Natural killer cell (primary cell): ENCODE results near the gene SLC39A7. TPM values are rescaled to one million over a fixed set of nuclear protein-coding genes. Genes with fewer than 3 reads are reported as not detected.

Experiments used
- ATAC-seq, 3 donors: fragments of 150-1000 bp in 2 of 3; fragments of 200-7000 bp in 1 of 3; cut with Tn5 transposase; 1 replicate in 1 of 3; 2 replicates in 2 of 3; pipeline ENCODE4 v1.10.0; 2021; ENCODE audit warnings: mild to moderate bottlenecking in 2 of 3, moderate library complexity in 2 of 3
- DNase-seq, 2 donors: peaks; one replicate each; pipeline versions ENCODE4 v3.0.0 to v3.0.0-alpha.2; 2013 to 2021; ENCODE audit warnings: mixed read lengths in 1 of 2
- H3K27ac ChIP-seq: one replicate; pipeline ENCODE4 v1.5.1; 2013; ENCODE audit warnings: mild to moderate bottlenecking, low read length
- H3K27me3 ChIP-seq: one replicate; pipeline ENCODE4 v1.6.1; 2013; ENCODE audit warnings: low read length; ENCODE audit not compliant: control insufficient read depth, insufficient read depth
- H3K36me3 ChIP-seq: one replicate; pipeline ENCODE4 v1.6.1; 2013; ENCODE audit warnings: low read length; ENCODE audit not compliant: control insufficient read depth, insufficient read depth
- H3K4me1 ChIP-seq: one replicate; pipeline ENCODE4 v1.6.1; 2013; ENCODE audit warnings: low read length; ENCODE audit not compliant: control insufficient read depth, insufficient read depth
- H3K4me3 ChIP-seq: one replicate; pipeline ENCODE4 v1.5.1; 2013; ENCODE audit warnings: low read length
- H3K9me3 ChIP-seq: one replicate; pipeline ENCODE4 v1.6.1; 2013; ENCODE audit warnings: low read length; ENCODE audit not compliant: control insufficient read depth, insufficient read depth
- H3K27ac Mint-ChIP-seq, 2 donors: one replicate each; pipeline ENCODE4 v1.8.0; 2022; ENCODE audit warnings: mild to moderate bottlenecking in 2 of 2, mixed read lengths in 2 of 2, moderate library complexity in 1 of 2
- H3K27me3 Mint-ChIP-seq, 2 donors: one replicate each; pipeline ENCODE4 v1.8.0; 2022; ENCODE audit warnings: low read depth in 2 of 2, mixed read lengths in 2 of 2
- H3K36me3 Mint-ChIP-seq: one replicate; pipeline ENCODE4 v1.8.0; 2022; ENCODE audit warnings: mixed read lengths
- H3K4me1 Mint-ChIP-seq, 2 donors: one replicate each; pipeline ENCODE4 v1.8.0; 2022; ENCODE audit warnings: mixed read lengths in 2 of 2
- H3K4me3 Mint-ChIP-seq: one replicate; pipeline ENCODE4 v1.8.0; 2022; ENCODE audit warnings: mild to moderate bottlenecking, moderate library complexity, mixed read lengths
- H3K9me3 Mint-ChIP-seq, 2 donors: one replicate each; pipeline ENCODE4 v1.8.0; 2022; ENCODE audit warnings: mixed read lengths in 2 of 2
- WGBS: methylation state at CpG from one replicate; pipeline ENCODE4 v1.1.7; 2013; ENCODE audit warnings: missing lambda C conversion rate; ENCODE audit not compliant: insufficient coverage; 5-methylcytosine and 5-hydroxymethylcytosine counted together
- intact Hi-C: fragments of 100-400 bp; cut with micrococcal nuclease; formaldehyde crosslinking; loops from one replicate; pipeline ENCODE4 v1.14.2; 2022
- total RNA-seq, 4 donors: library from RNA; stranded (reverse); fragments of 120-200 nt in 1 of 4; gene quantifications; one replicate each; pipeline versions ENCODE4 v1.2.3 to v1.2.4, GENCODE V29; 2013 to 2022
- TF ChIP-seq, protein P1 (sequence below): fragments of 200-600 bp; IDR thresholded peaks from one replicate; pipeline ENCODE4 v1.8.0; 2022; ENCODE audit warnings: antibody characterized with exemption

Gene SLC39A7
- total RNA-seq, 3 donors from 2014 or later (not counting 1 experiment from before 2014, with no cell fraction given), result 38.9 to 45.7 (median 45.6) TPM

DNA sequence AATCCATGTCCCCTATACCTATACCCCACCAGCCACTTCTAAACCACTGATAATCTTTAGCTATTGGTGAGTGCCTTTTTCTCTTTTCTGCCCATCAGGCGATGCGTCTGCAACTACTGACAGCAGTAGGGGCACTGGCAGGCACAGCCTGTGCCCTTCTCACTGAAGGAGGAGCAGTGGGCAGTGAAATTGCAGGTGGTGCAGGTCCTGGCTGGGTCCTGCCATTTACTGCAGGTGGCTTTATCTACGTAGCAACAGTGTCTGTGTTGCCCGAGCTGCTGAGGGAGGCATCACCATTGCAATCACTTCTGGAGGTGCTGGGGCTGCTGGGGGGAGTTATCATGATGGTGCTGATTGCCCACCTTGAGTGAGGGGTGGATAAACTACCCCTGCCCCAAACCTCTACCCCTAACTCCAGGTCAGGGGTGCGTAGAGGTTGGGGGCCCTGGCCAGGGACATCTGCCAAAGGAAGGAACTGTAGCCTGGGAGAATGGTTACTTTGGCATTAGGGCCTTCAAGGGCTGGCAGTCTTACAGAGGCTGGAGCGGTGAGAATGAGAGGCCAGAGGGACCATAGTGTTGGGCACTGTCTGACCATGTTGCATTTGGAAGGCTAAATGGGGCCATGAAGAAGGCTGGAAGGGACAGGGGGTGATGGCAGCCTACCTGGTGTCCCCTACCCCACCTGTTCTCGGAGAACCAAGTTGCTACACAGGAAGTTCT lies 2.9 kb downstream of the SLC39A7 start:
- Mint-ChIP-seq H3K4me1 (peaks cover 58 to 76% of the 10 kb centered on the region in 2 donors), H3K27me3 (no peaks in the 10 kb centered on the region), H3K4me3 (peak overlapping the region; percentile 87), H3K9me3 (no peaks in the 10 kb centered on the region), H3K27ac (peak overlapping the region; percentile 68 to 79), H3K36me3 (peaks cover 13% of the 10 kb centered on the region)
- Histone ChIP-seq H3K27ac (no peak overlapping the region), H3K27me3 (no peaks in the 10 kb centered on the region), H3K4me3 (no peak overlapping the region), H3K36me3 (peaks cover 22% of the 10 kb centered on the region), H3K4me1 (peaks cover 55% of the 10 kb centered on the region), H3K9me3 (no peaks in the 10 kb centered on the region)
- DNase-seq (no peak), ATAC-seq (no peak)
- intact Hi-C loops, result loop anchor here (5.0 kb wide), 2 partner anchors 209 to 351 kb away; partner anchors contain the start of genes PHF1, PSMB9 and TAP1
- TF ChIP-seq, protein P1, sequence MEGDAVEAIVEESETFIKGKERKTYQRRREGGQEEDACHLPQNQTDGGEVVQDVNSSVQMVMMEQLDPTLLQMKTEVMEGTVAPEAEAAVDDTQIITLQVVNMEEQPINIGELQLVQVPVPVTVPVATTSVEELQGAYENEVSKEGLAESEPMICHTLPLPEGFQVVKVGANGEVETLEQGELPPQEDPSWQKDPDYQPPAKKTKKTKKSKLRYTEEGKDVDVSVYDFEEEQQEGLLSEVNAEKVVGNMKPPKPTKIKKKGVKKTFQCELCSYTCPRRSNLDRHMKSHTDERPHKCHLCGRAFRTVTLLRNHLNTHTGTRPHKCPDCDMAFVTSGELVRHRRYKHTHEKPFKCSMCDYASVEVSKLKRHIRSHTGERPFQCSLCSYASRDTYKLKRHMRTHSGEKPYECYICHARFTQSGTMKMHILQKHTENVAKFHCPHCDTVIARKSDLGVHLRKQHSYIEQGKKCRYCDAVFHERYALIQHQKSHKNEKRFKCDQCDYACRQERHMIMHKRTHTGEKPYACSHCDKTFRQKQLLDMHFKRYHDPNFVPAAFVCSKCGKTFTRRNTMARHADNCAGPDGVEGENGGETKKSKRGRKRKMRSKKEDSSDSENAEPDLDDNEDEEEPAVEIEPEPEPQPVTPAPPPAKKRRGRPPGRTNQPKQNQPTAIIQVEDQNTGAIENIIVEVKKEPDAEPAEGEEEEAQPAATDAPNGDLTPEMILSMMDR, result no peak
- 100% methylated on average over 5 of the region's 7 CpGs for WGBS

DNA sequence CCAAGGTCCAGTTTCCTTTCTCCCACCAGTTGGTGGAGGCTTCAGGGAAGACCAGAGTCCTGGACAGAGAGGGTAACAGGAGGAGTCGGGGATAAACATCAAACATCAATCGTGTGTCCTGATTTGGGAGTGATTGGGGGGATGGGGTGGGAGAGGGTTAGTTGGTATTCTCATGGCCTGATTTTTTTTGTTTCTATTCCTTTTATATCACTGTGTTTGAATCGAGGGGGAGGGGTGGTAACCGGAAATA lies 3.4 kb downstream of the SLC39A7 start:
- Histone ChIP-seq H3K36me3 (peaks cover 22% of the 10 kb centered on the region), H3K27ac (no peak overlapping the region), H3K4me1 (peaks cover 55% of the 10 kb centered on the region), H3K27me3 (no peaks in the 10 kb centered on the region), H3K9me3 (no peaks in the 10 kb centered on the region), H3K4me3 (no peak overlapping the region)
- ATAC-seq (no peak), DNase-seq (no peak)
- 22% methylated on average over 2 of the region's 4 CpGs for WGBS
- Mint-ChIP-seq H3K36me3 (peaks cover 13% of the 10 kb centered on the region), H3K9me3 (no peaks in the 10 kb centered on the region), H3K27ac (peak overlapping the region; percentile 68 to 79), H3K4me3 (peak overlapping the region; percentile 87), H3K27me3 (no peaks in the 10 kb centered on the region), H3K4me1 (peaks cover 58 to 76% of the 10 kb centered on the region in 2 donors)
- intact Hi-C loops, result loop anchor here (5.0 kb wide), 2 partner anchors 208 to 352 kb away; partner anchors contain the start of genes PHF1, PSMB9 and TAP1
- TF ChIP-seq, protein P1, result no peak

DNA sequence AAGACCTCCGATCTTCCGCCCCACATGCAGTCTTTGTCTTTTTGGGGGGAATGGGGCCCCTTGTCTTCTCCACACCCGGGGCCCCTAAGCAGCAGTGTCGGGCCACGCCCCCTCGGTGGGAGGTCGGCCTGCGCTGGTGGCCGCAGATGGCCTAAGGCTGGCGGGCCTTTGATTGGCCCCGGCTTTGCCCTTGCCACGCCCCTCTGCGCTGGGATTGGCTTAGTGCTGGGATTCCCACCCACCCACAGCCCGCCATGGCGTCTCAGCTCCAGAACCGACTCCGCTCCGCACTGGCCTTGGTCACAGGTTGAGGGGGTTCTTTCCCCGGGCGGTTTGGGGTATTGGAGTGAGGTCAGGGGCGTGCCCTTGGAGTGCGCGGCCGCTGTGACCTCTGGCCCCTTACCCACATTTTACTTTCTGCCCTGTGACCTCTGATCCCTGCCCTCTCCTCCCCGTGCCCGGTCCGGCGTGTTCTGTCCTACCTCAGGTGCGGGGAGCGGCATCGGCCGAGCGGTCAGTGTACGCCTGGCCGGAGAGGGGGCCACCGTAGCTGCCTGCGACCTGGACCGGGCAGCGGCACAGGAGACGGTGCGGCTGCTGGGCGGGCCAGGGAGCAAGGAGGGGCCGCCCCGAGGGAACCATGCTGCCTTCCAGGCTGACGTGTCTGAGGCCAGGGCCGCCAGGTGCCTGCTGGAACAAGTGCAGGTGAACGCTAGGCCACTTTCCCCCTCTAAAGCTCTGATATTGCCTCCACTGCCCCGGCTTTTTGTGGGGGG lies 3.9 kb downstream of the SLC39A7 start, which contains the start of gene HSD17B8:
TSS of gene HSD17B8 (plus strand) at position 241 of the 776 bp plus-strand sequence. CDS start at position 255, 14 bp downstream.
- Mint-ChIP-seq H3K36me3 (peaks cover 13% of the 10 kb centered on the region), H3K4me1 (peaks cover 59 to 76% of the 10 kb centered on the region in 2 donors), H3K9me3 (no peaks in the 10 kb centered on the region), H3K27ac (peak within 1 kb of the TSS; percentile 68 to 79), H3K4me3 (peak within 1 kb of the TSS; percentile 87), H3K27me3 (no peaks in the 10 kb centered on the region)
- intact Hi-C loops, result loop anchor here (5.0 kb wide), 2 partner anchors 208 to 352 kb away; partner anchors contain the start of genes PHF1, PSMB9 and TAP1
- H3K9me3 ChIP-seq, result no peaks in the 10 kb centered on the region
- H3K27ac ChIP-seq, result peak within 1 kb of the TSS; percentile 19
- WGBS, result under 1% methylated on average over 46 of the region's 48 CpGs
- H3K4me1 ChIP-seq, result peaks cover 51% of the 10 kb centered on the region
- ATAC-seq, result peak; percentile 61 to 80 (median 70)
- TF ChIP-seq, protein P1, result no peak
- peak; percentile 87 to 94 for DNase-seq
- peaks cover 22% of the 10 kb centered on the region for H3K36me3 ChIP-seq
- no peaks in the 10 kb centered on the region for H3K27me3 ChIP-seq
- peak within 1 kb of the TSS; percentile 63 for H3K4me3 ChIP-seq
